ENCODE data around the gene PTPRT.

PTPRT gene

DNA sequence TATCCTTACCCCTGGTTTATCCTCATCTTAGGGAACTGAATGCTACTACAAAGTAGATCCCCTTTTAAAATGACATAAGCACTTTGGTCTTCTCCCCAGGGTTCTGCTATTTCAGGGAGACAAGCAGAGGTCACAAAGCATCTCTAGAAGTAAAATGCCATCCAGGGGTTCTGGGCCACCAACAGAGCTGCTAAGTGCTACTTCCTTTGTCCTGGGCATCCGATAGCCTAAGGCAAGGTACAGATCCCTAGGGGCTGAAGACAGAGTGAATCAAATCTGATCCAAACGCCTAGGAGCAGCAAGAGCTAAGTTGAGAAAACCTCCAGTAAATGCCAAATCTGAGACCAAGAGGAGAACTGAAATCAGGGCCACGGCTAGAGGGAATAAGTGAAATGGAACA, 161.2 kb downstream of the PTPRT start:
- DNase-seq: no peak

DNA sequence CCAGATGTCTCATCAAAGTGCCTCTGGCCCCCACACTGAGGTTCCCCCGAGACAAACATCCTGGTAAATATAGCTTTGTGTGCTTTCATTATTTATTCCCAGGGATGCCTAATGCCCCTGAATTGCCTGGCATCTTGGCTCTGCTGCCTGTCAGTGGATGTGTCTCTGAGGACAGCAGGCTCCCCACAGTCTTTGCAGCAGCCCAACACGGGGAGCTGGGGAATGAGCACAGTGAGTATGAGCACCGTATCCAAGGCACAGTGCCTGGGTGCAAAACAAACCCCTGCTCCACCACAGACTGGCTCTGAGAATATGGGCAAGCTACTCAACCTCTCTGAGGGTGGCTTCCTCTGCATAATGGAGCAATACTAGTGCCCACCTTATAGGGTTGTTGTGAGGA, 165.9 kb downstream of the PTPRT start:
- DNase-seq: no peak

DNA sequence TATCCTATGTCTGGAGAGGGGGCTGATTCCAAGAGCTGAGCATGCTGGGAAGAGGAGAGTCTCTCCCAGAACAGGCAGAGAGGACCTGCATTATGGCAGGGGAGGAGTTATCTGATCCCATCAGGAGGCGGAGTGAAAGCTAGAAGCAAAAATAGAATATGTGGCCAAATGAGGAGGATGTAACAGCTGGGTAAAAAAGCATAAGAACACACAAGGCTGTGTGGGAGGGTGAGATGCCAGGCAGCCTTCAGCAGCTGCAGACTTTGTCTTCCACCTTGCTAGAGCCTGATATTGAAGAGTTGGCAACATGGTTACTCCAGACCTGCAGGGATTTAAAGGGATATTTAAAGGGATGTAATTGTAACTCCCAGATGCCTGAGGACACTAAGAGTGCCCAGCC, 167.1 kb downstream of the PTPRT start:
- DNase-seq: peak in 3 of 56 donors; percentile 1 to 7 (median 4)

DNA sequence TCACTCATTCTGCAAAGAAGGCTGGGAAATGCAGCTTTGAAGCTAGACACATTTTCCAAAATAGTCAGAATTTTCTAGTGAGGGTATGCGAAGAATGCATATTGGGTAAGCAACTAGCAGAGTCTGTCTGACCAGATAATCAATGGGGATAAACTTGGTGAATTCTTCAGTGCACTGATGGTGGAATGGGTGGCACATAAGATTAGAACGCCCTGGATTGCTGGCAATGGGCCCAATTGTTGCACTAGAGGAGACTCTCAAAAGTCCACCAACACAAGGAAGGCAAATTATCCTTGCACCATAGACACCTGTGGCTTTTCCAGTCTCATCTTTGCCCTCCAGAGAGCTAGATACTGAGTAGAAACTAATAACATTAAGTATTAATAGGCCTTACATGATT, 167.6 kb downstream of the PTPRT start:
- DNase-seq: no peak

DNA sequence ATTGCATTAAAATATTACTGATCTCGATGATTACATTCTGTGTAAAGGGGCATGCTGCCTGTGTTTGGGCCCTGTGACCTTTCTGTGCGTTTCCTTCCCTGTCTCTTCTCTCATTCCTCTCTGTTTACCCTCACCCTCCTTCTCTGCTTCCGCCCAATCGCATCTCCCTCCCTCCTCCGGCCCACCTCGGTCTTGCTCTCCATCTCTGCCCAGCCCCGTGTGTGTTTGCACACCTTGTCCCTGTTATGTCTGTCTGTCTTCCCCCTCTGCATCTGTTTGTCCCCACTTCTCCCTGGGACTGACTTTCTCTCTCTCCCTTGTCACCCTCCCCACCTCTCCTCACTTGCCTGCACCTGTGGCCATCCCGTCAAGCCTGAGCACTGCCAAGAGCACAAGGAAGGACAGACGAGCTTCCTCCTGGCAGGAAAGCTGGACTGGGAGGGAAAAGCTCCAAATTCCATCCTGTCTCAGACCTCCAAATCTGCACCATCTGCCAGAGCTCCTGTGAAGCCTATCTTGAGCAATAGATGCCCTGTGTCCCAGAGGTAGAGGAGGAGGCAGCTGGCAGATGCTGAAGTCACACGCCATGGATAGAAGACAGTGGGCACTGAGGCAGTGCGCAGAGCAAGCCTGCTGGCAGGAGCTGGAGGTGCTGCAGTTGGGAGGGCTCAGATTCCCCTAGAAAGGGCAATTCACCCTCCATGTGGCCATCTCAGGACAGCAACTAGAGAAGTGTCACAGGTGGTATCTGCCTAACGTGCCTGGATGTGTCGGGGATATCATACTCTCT, 172.3 kb downstream of the PTPRT start:
- DNase-seq: no peak

DNA sequence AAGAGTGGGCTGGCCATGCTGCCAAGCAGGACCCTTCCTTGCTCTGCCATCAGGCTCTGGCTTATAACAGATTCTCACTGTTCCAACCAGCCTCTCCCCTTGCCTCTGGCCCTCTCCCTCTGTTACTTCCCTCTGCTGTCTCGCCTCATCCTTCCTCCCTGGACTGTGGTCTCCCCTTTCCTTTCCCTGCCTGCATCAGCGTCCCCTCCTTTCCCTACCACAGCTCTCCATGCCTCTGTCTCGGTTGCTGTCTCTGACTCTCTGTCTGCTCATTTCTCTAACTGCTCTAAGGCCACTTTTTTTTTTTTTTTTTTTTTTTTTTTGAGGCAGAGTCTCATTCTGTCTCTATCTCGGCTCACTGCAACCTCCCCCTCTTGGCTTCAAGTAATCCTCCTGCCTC, 173.4 kb downstream of the PTPRT start:
- DNase-seq: no peak

DNA sequence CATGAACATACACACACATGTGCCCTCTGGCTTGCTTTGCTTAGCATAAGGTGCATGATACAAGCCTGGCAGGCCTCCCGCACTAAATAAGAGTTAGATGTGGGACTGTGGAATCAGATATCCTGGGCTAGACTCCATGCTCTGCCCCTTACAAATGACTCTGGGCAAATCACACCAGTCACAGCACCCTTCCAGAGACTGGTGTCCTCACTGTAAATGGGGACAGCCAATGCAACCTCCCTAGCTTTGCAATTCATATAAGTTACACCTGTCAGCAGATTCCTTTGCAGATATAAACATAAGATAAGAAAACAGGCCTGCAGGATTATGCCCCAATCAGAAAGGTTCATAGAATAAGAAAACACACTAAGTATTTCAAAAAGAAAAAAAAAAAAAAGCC, 174.1 kb downstream of the PTPRT start:
- DNase-seq: no peak

DNA sequence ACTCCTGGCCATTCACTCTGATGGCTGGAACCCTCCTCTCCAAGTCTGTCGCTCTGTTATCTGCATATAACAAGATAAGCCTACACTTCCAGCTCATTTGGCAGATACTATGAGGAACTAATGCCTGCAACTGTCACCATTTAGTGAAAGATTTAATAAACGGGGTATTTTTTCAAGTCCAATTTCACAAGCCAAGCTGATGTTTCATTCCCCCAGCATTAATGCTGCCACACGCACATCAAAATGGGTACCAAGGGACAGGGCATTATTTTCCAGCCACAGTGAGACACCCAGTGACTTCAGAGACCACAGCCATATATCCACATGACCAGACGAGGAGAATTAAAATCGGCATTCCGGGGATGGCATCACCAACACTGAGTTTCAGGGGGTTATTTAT, 175.5 kb downstream of the PTPRT start:
- no peak for DNase-seq

DNA sequence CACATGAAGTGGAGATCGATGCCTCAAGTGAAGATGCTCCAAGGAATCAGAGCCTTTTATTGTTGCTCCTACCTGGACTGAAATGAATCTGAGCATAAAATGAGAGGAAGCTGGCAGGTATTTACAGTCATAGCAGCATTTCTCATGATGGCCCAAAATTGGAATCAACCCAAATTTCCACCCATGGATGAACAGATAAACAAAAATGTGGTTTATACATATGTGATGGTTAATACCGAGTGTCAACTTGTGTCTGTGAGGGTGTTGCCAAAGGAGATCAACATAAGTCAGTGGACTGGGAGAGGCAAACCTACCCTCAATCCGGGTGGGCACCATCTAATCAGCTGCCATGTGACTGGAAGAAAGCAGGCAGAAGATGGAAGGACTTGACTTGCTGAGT, 178.2 kb downstream of the PTPRT start:
- no peak for DNase-seq

DNA sequence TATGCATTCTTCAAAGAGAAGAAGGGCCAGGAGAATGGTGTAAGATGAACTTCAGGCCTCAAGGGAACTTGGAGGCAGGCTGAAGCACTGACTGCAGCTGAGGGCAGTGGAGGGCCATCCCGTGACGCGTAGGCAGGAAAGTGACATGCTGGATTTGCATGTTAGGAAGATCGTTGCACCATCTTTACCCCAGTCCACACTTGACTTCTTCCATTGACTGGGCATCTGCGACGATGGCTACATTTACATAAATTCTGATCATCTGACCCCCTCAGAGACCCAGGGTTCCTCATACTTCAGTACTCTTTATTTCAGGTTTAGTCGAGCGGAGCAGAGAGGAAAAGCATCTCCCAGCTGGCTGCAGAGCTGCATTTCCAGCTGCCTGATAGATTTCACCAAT, 180.2 kb downstream of the PTPRT start:
- no peak for DNase-seq

DNA sequence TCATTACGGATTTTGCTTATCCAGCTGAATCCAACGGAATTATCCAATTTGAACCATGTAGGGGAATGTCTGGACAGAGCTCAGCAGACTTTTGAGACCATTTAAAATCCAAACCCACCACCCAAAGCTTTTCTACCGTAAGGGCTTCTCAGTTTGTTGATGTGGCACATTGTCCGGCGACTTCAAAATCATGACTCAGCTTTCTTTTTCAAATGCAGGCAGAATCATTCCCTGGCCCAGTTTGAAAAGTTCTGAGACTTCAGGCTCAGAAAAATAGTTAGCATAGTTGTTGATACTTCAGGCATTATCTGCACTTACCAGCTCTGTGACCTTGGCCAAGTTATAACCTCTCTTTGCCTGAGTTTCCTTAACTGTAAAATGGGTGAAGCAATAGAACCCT, 182.2 kb downstream of the PTPRT start:
- DNase-seq: no peak

DNA sequence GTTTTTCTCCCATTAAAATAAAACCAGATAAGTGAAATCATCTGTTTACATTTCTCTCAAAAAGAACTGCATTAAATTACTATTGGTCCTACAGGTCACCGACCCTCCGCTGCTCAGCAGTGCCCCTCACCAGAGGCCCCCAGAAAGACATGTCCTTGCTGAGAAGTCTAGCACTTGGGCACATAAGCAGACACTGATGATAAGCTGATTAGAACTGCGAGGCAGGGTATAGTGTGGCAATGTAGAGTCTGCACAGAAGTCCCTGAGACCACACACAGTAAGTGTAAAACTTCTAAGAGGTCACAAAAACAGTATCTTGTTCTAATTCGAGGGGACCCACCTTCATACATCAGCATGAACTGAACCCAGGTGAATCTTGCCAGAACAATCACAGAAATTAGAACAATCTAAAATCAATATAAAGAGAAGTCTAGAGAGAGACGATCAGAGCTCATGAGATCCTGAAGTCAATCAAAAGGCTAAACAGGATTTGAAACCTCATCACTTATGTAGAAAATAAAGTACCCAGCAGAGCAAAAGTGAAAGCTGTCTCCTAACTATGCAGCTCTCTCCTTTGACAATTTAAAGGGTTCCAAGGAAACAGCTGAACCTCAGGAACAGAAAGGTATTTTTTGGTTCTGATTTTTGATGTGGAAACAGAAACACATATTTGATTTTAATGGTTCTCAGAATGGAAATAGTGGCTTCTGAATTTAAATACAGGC, 182.9 kb downstream of the PTPRT start:
- no peak for DNase-seq

DNA sequence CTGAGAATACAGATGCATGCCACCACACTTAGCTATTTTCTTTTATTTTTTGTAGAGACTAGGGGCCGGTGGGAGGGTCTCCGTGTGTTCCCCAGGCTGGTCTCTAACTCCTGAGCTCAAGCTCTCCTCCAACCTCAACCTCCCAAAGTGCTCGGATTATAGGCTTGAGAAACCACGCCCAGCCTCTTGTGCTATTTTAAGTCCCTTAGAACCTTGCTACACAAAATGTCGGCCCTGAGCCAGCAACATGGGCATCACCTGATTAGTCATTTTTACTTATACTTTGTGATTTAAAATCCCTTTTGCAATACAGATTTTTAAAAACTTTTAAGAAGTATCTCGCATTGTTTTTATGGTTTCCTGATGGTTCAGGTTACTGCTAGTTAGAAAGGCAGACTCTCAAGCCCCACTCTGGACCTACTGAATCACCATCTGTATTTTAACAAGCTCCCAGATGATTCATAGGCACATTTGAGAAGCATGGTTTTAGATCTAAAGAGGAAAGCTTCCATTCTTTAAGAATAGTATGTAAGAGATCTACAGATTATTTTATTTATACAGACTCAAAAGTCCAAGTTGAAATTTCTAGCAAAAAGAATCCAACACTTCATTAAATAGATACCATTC, 186.3 kb downstream of the PTPRT start:
- no peak for DNase-seq

DNA sequence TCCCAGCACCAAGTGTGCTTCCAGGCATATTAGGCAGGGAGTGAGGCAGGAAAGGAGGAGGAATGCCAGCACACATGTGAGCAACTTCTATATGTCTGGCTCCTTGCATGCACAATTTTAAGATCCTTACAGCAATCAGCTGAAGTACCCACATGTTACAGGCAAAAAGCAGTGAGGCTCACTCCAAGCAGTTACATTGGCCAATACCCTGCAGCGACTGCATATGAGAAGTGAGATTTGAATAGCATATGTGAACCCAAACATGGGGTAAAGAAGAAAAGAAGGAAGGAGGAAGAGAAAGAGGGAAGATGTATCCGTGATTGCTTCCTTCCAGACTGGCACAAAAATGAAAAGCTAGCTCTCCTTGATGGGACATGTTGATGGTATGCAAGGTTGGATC, 193.6 kb downstream of the PTPRT start:
- DNase-seq: no peak

DNA sequence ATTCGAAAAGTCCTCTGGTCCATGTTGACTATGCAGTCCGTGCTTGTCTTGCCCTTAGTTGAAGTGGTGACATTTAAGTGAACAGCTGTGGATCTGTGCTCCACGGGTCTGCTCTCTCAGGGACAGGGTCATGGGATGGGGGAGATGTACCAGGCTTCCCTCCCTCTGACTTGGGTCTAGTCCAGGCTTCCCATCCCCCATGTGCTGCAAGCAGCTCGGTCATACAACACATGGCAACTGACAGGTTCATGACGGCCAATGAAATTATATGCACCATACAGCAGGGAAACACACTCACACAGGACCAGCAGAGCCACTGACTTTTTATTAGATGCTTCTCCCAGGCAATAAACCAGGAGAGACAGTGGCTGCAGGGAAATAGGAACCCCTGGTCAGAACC, 201.4 kb downstream of the PTPRT start:
- no peak for DNase-seq

DNA sequence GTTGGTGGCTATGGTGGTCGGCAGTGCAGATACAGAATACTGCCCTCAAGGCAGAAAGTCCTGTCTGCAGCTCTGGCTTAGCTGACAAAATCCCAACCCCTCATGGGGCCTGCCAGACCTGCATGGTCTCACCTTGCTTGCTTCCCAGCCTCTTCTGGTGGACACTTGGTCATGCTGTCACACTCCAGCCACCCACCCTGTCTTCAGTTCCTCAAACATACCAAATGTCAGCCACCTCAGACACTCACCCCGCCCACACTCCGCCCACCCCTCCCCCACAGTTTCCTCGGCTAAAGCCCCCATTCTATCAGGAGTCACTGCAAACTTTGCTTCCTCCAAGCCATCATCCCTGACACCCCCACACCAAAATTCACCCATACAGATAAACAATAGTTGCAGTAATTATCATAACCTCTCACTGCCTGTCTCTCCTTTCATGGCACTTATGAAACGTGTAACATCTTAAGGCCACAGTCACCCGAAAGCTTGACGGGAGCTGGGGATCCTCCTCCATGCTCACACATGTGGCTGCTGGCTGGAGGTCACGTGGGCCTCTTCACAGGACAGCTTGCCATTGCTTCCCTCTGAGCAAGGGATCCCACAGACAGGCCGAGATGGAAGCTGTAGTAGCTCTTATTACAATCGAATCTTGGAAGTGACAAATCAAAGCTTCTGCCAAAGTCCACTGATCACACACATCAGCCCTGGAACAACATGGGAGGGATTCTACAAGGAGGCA, 202.2 kb downstream of the PTPRT start:
- DNase-seq: no peak

DNA sequence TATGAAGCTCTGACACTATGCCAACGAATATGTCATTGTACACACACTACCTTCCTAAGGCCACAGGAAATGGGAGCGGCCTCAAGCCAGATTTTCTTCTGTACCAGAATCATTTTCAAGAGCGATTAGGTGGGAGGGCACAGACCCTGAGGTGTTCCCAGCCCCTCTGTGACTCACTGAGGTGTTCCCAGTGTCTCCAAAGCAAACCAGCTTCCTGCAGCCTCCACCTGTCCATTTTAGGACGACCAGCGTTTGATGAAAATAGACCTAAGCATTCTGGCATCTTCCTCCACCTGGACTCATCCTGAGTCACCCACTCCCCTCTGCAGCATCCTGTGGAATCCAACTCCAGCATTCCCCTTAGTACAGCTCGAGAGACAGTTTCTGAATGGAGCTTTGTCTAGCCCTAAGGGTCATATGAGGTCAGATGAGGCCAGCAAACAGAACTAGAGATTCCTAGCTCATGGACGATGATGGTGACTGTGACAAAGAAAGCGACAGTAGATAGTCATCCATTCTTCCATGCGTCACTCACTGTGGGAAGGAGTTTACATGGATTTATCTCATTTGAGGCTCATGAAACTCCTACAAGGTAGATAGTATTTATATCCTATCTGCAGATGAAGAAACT, 203.4 kb downstream of the PTPRT start:
- peak in 1 of 56 donors; percentile 3 for DNase-seq

DNA sequence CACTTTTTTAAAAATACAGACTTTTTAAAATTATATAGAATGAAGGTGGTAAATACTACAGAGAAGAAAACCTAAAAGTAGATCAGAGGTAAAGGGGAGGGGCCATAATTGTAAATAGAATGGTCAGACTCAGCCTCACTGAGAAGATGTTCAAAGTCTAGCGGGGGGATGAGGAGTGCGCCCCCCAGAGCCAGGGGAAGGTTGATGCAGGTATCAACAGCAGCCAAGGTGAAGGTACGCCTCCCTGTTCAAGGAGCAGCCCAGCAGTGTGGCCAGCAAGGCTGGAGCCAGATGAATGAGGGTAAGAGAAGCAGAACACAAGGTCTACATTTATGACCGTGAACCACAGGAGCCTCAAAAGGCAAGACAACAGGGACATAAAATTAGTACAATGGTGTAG, 204.1 kb downstream of the PTPRT start:
- no peak for DNase-seq

DNA sequence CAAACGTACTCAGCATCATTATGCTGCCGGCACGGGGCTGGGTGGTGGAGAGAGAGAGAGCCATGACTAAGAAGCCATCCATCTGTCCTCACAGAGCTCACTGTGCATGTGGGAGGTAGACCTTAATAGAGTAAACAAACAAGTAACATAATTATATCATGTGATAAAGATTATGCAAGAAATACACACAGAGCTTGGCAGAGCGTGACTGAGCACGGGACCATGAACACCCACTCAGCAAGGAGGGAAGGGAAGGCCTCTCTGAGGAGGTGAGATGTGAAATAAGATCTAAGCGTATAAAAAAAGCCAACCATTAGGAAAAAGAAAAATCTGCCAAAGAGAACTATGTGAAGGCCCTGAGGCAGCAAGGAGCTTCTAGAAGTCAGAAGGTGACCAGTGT, 207.5 kb downstream of the PTPRT start:
- peak in 14 of 56 donors; percentile 4 to 59 (median 18) for DNase-seq

DNA sequence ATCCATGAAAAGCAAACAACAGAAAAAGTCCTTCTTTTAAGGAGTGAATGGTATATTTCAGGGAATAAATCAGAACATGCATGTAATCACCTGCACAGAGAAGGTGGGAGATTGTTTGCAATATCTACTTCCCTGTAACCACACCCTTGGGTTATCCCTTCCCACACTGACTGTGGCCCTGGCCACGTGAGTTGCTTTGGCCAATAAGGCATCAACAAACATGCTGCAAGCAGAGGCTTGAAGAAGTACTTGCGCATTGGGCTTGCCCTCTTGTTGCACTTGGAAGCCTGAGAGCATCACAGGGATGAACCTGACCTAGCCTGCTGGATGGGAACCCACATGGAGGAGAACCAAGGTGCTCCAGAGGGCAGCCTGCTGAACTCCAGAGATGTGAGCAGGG, 208.5 kb downstream of the PTPRT start:
- DNase-seq: no peak

DNA sequence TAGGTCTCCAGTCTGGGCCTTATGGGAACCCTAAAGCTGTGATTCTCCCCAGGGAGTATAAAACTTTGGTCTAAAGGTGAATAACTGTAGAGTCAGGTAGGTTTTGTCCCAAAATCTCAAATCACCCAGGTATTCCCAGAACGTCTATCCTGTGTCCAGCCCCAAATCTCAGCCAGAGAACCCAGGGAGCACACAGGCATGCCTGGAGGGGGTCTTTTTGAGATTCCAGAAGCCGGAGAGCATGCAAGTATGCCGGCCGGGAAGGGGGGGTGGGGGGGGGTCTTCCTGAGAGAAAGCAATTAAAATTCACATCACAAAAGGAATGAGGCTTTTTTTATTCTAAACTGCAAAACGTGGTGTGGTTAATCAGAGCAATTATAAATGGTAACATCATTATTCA, 210.0 kb downstream of the PTPRT start:
- no peak for DNase-seq
